Left kidney (tissue), 2 donors: ENCODE measurements around the gene MBNL2. TPM values are rescaled to one million over a fixed set of nuclear protein-coding genes. Genes with fewer than 3 reads are reported as not detected.

Source experiments
- DNase-seq: peaks from one replicate; pipeline ENCODE4 v3.0.0-alpha.2; 2013
- polyA plus RNA-seq: library from polyadenylated mRNA; unstranded; fragments of 120-200 nt; gene quantifications from one replicate; pipeline ENCODE4 v1.2.1, GENCODE V29; 2013; ENCODE audit not compliant: insufficient read length

The MBNL2 gene
- polyA plus RNA-seq, 1 donor, result 61.8 TPM

- DNase-seq, result no peak
These were observed 200.3 kb downstream of the MBNL2 start for GRCh38 chr13:97422118-97423054.

DNA sequence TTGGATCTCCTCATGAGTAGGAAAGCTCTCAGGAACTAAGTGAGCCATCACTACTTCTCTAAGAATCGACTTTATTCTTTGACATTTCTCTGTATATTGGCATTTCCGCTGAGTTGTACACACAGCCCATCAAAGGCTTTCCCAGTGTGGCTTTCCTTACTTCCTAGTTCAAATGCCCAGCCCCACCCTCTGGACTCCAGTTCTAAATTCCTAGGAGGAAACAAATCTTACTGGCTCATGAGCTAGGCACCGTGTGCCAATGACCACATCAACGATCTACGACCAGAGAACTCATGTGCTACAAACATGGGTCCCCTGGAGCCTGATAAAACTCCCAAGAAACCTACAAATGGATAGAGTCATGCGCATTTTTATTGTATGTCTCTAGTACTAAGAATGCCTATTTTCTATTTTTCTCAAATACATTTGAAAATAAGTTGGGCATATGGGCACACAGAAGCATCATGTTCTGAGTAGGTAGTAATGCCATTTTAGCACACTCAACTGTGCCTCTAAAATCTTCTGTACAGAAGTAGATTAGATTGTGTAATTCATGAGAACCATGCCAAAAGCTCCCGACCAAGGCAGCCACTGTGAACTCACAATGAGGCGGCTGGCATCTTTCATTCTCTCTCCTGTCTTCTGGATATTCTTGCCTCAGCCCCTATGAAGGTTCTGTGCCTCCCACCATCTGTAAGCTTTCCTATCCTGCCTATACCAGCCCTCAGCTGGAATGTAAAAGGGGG, 201.3 kb downstream of the MBNL2 start:
- no peak for DNase-seq

GRCh38 chr13:97425590-97425989, 203.5 kb downstream of the MBNL2 start:
- no peak for DNase-seq

DNA sequence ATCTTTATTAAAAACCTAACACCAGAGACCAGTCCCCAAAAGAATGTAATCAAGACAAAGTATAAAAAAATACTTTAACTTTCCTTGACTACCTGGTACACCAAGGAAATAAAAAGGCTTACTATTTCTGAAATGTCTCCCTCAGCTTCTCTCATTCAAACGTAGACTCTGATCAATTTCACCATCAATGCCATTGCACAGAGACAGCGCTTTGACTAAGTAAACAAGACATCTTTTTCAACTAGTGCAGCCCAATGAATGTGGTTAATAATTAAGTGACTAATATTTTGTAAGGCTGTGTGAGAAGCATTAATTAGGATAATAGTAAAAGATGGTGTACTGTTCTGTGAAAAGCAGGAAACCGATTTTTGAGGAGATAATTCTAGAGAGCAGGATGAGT, 204.6 kb downstream of the MBNL2 start:
- DNase-seq, result no peak

DNA sequence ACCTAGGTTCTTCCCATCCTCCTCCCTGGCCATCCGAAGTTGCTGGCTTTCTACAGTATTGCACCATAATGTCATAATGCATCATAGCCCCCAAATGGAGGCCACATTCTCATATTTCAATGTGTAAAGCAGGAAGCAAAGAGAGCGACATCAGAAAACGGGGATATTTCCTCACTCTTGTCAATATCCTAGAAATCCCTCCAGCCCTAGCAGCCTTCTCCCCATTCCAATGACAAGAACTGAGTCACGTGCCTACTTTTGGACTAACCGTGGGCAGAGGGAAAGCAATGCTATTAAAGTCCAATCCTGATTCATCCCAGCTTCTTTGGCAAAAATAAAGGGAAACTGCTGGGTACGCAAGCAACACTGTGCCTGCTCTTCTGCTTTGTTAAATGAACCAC, 207.5 kb downstream of the MBNL2 start:
- no peak for DNase-seq

- DNase-seq, result no peak
These were observed 208.2 kb downstream of the MBNL2 start for GRCh38 chr13:97430296-97430695.

- no peak for DNase-seq
These were observed 209.1 kb downstream of the MBNL2 start for GRCh38 chr13:97431171-97431764.

DNA sequence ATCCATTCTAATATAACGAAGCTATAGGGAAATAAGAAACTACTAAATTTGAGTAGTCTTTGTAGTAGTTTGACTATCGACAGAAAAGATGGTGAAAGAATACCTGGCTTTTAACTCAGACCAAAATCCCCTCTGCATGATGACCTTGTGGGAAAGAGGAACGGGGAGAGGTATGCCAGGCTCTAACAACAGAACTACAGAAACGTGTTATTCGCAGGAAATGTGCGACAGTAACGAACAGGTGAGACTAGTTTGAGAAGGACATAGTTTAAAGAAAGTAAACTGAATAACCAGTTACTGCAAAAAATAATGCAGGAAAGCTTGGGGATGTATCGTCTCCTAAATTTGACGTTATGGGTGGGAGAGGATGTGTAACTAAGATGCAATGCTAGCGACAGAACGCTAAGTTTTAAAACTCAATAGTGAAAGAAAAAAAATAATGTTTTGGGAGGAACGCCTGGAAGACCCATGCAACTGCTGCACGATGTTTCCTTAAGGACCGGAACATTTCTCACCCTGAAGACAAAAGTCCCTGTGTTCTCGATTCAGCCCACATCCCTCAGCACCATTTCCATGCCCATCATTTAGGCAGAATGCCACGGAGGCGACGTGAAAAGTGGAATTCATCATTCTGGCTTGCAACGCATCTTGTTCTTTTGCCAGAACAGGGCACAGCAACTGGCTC, 210.2 kb downstream of the MBNL2 start:
- no peak for DNase-seq

- peak; percentile 99 for DNase-seq
These were observed 211.0 kb downstream of the MBNL2 start for GRCh38 chr13:97432917-97433726.

DNA sequence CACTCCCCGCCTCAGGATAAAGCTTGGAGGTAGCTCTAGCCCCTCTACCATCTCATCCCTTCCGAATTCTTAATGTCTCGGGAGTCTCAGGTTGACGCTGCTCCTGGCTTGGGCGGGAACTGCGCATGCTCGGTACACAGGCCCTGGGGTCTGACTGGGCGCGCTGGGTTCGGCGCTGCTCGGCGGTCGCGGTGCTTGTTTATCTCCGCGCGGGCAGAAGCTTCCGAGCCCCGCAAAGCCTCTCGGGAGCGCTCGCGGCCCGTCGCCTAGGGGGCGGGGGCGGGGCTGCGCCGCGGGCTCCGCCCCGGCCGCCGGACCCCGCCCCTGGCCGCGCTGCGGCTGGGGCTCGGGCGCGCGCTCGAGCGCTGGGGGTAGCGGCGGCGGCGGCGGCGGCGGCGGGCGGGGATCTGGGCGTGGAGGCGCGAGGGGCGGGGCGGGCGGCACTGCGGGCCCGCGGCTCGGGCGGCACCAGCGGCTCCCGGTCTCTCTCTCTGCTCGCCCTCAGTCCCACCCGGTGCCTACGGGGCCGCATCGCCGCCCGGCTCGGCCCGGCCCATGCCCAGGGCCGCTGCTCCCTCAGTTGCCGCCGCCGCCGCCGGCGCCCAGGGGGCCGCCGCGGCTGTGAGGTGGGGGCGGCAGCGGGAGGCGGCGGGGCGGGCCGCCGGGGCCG, 211.7 kb downstream of the MBNL2 start, which contains the start of gene RAP2A:
RAP2A (plus strand) TSS at position 443 of the 670 bp plus-strand sequence. CDS start 302 bp downstream, outside the sequence.
- DNase-seq, result peak; percentile 86

DNA sequence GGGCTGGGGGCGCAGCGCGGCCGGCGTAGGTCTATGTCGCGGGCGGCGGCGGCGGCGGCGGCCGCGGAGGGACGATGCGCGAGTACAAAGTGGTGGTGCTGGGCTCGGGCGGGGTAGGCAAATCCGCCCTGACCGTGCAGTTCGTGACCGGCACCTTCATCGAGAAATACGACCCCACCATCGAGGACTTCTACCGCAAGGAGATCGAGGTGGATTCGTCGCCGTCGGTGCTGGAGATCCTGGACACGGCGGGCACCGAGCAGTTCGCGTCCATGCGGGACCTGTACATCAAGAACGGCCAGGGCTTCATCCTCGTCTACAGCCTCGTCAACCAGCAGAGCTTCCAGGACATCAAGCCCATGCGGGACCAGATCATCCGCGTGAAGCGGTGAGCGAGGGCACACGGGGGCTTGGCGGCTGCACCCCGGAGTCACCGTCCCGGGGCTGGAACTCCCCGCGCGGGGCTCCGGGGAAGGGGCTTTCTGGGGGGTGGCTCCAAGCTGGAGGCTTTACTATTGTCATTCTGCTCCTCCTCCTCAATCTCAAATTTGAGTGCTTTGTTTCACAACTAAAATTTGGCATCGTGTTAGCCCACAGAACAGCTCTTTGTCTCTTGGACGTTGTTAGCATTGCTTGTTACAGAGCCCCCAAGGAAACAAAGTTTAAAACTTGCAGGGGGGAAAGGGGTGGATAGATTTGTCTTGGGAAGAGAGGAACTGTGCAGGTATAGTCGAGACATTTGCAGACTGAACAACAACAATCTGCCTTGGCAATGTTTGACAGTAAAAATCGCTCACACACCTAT, 212.5 kb downstream of the MBNL2 start:
- peak; percentile 33 for DNase-seq

- no peak for DNase-seq
These were observed 213.2 kb downstream of the MBNL2 start for GRCh38 chr13:97435323-97435722.

DNA sequence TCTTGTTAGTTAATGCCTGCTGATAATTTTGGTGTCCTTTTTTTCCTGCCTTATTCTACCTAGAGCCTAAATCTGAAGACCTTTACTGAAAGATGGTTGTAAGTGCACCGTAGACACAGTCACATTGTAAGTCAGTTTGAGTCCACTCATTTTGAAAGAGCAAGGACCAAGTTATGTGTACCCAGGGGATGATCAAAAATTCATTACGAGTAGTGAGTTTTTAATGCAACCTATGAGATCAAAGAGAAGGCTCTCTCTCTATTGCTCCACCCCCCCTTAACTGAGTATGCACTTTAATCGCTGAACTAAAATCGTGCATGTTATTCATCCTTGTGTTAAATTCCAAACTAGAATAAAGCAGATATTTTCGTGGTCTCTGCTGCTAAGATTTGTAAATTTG, 213.7 kb downstream of the MBNL2 start:
- DNase-seq, result no peak

- DNase-seq, result no peak
These were observed 214.7 kb downstream of the MBNL2 start for GRCh38 chr13:97436845-97437244.

DNA sequence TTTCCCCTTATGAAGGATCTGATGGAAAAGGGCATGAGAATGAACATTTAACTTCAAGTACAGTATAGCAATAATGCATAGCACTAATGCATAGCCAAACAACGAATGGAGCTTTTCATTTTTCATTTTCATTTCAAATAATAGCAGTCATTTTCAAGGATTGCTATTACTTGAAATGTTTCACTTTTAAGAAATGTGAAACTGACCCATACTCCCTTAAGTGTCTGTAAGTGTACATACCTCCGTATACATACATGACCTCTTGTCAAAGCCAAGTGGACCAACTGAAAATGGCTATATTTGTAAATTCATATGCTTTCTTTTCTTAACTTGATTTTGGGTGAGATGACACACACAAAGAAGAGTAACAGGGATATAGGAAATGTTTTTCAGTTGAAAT, 215.6 kb downstream of the MBNL2 start:
- DNase-seq, result no peak

GRCh38 chr13:97438856-97439595, 216.9 kb downstream of the MBNL2 start:
- no peak for DNase-seq

DNA sequence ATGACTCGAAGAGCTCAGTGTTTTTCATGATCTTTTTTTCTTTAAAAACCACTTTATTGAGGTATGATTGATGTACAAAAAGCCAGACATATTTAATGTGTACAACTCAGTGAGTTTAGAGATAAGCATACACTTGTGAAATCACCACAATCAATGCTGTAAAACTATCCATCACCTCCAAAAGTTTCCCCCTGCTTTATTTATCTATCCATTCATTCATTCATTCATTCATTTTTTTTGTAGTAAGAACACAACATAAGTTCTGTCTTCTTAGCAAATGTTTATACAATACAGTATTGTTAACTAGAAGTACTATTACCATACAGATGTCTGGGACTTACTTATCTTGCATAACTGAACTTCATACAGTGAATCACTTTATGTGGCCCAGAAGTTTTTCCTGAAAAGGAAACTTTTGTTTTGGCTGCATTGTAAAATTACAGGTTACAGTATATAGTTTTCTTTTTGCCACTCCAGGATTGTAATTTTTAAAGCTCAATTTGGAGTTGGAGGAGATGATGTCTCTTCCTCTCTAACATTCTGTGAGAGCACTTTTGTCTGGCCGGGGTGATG, 218.6 kb downstream of the MBNL2 start:
- no peak for DNase-seq

DNA sequence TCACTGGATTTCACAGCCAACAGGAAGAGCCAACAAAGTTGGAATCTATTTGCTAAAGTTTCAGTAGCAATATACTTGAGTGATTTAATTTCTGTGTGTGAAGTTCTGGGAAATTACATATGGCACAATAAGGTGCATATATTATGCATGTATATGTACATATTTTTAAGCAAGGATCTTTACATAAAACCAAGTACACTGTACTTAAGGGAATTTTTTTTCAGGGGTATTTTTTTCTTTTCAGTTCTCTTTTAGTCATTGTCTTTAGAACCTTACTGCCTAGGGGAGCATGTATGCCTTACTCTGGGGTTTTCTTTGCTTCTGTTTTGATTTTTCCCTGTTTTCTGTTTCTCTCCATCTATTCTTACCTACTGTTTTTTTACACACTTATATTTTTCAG, 219.2 kb downstream of the MBNL2 start:
- no peak for DNase-seq
